AG04449 (cell line): Measurements from ENCODE around the gene HS3ST3A1.

Source experiments
- CTCF ChIA-PET: fragments of 350-600 bp; formaldehyde crosslinking; extraction: SDS; loops from one replicate; lab custom pipeline; 2021; ENCODE audit warnings: antibody characterized with exemption; lab: Yijun Ruan, JAX
- POLR2A ChIA-PET: fragments of 400-600, 350-600 bp; formaldehyde crosslinking; extraction: SDS; loops from one replicate; lab custom pipeline; 2020; ENCODE audit warnings: antibody characterized with exemption, inconsistent platforms; lab: Yijun Ruan, JAX
- DNase-seq: peaks from one replicate; pipeline ENCODE4 v3.0.0-alpha.2; 2010; ENCODE audit warnings: low read depth, low spot score
- H3K4me3 ChIP-seq: 2 replicates; pipeline ENCODE4 v1.5.1; 2011; ENCODE audit warnings: low read depth, mild to moderate bottlenecking, control low read depth, low read length
- CTCF ChIP-seq: IDR thresholded peaks from one replicate; pipeline ENCODE4 v1.5.1; 2011; ENCODE audit warnings: mild to moderate bottlenecking, moderate library complexity, low read length, control low read depth, inconsistent platforms; ENCODE audit not compliant: insufficient read depth; ENCODE audit errors: missing control alignments

Gene HS3ST3A1

GRCh38 chr17:13601322-13601775, 380 bp downstream of the HS3ST3A1 start:
- POLR2A ChIA-PET, result interaction anchor here (0.9 kb wide), 1 partner anchor 700 kb away, joined by 3 read pairs; the partner anchor contains the start of gene HS3ST3B1

GRCh38 chr17:13600475-13601321, 1.0 kb downstream of the HS3ST3A1 start:
- CTCF ChIA-PET, result interaction anchor here (1.1 to 1.3 kb wide), 2 partner anchors 702 to 1326 kb away, joined by 4 read pairs; no protein-coding TSS in a partner anchor
- TF ChIP-seq CTCF, result no peak
- H3K4me3 ChIP-seq, result peak overlapping the region; percentile 81
- POLR2A ChIA-PET, result interaction anchor here (0.9 kb wide), 1 partner anchor 700 kb away, joined by 3 read pairs; the partner anchor contains the start of gene HS3ST3B1
- no peak for DNase-seq

More at GRCh38 chr17:13601322-13601775, 380 bp downstream of the HS3ST3A1 start:
- no peak for DNase-seq
- no peak for TF ChIP-seq CTCF
- CTCF ChIA-PET, result interaction anchor here (1.1 to 1.3 kb wide), 2 partner anchors 701 to 1325 kb away, joined by 4 read pairs; no protein-coding TSS in a partner anchor
- peak overlapping the region; percentile 81 for H3K4me3 ChIP-seq

- H3K4me3 ChIP-seq, result peak overlapping the region; percentile 81
- TF ChIP-seq CTCF, result no peak
- ChIA-PET CTCF (interaction anchor here (0.7 kb wide), 1 partner anchor 72 kb away, joined by 3 read pairs; no protein-coding TSS in a partner anchor), POLR2A (no interaction called here)
- no peak for DNase-seq
Observed at GRCh38 chr17:13599864-13600263, 1.9 kb downstream of the HS3ST3A1 start.

- ChIA-PET CTCF (interaction anchor here (0.7 to 7.1 kb wide), 4 partner anchors 72 to 707 kb away, joined by 3 to 112 read pairs (median 11); partner anchors contain the start of gene HS3ST3B1), POLR2A (interaction anchor here (2.3 kb wide), 1 partner anchor 702 kb away, joined by 9 read pairs; the partner anchor contains the start of gene HS3ST3B1)
- peak overlapping the region; percentile 81 for H3K4me3 ChIP-seq
- TF ChIP-seq CTCF, result no peak
- no peak for DNase-seq
Observed at GRCh38 chr17:13599168-13599577, 2.6 kb downstream of the HS3ST3A1 start.

GRCh38 chr17:13598353-13599167, 3.2 kb downstream of the HS3ST3A1 start:
- no peak for TF ChIP-seq CTCF
- ChIA-PET POLR2A (interaction anchor here (2.3 kb wide), 1 partner anchor 703 kb away, joined by 9 read pairs; the partner anchor contains the start of gene HS3ST3B1), CTCF (interaction anchor here (0.8 to 7.1 kb wide), 7 partner anchors 189 to 708 kb away, joined by 3 to 112 read pairs (median 3); partner anchors contain the start of gene HS3ST3B1)
- peak overlapping the region; percentile 81 for H3K4me3 ChIP-seq
- DNase-seq, result no peak
